PC-9 (cell line): ENCODE data around the gene ETF1. TPM values are rescaled to one million over a fixed set of nuclear protein-coding genes. Genes with fewer than 3 reads are reported as not detected.

Experiments used
- BruUV-seq: library from RNA; stranded (reverse); fragments of 400-500 nt; replicated peaks from 2 replicates; lab custom pipeline; 2021; lab: Mats Ljungman, UMichigan
- CTCF ChIA-PET: fragments of 300-600 bp; sonication (Branson Sonifier 250); formaldehyde crosslinking; loops from one replicate; lab custom pipeline; 2022; ENCODE audit warnings: antibody characterized with exemption; lab: Charles Lee
- POLR2A ChIA-PET: fragments of 300-600 bp; sonication (Branson Sonifier 250); formaldehyde crosslinking; loops from one replicate; lab custom pipeline; 2022; ENCODE audit warnings: antibody characterized with exemption; ENCODE audit not compliant: unreplicated experiment; lab: Charles Lee
- DNase-seq, 2 experiments: peaks; one replicate each; pipeline versions ENCODE4 v3.0.0 to v3.0.0-alpha.2; 2015 to 2022; ENCODE audit warnings: mixed read lengths in 1 of 2
- H2AFZ ChIP-seq: fragments of 200-600 bp; sonication (generic); 2 replicates; pipeline ENCODE4 v1.8.1; 2017; ENCODE audit warnings: antibody characterized with exemption
- H3F3A ChIP-seq: fragments of 200-600 bp; sonication (generic); 2 replicates; pipeline ENCODE4 v1.8.1; 2017; ENCODE audit warnings: antibody characterized with exemption, mild to moderate bottlenecking, low read depth; ENCODE audit not compliant: insufficient read depth
- H3K27ac ChIP-seq: fragments of 200-600 bp; sonication (generic); 2 replicates; pipeline ENCODE4 v1.6.1; 2016; ENCODE audit warnings: mixed run types
- H3K27me3 ChIP-seq: fragments of 200-600 bp; sonication (generic); 2 replicates; pipeline ENCODE4 v1.6.1; 2016; ENCODE audit warnings: low read depth, mixed run types; ENCODE audit not compliant: insufficient read depth
- H3K36me3 ChIP-seq: fragments of 200-600 bp; sonication (generic); 2 replicates; pipeline ENCODE4 v1.6.1; 2016; ENCODE audit warnings: low read depth, mixed run types
- H3K4me1 ChIP-seq: fragments of 200-600 bp; sonication (generic); replicated peaks from 2 replicates; pipeline ENCODE4 v1.6.1; 2016; ENCODE audit warnings: mixed run types; ENCODE audit not compliant: insufficient read depth
- H3K4me2 ChIP-seq: fragments of 200-600 bp; sonication (generic); 2 replicates; pipeline ENCODE4 v1.6.1; 2017; ENCODE audit warnings: mixed run types
- H3K4me3 ChIP-seq: fragments of 200-600 bp; sonication (generic); 2 replicates; pipeline ENCODE4 v1.6.1; 2016; ENCODE audit warnings: mixed run types
- H3K79me2 ChIP-seq: fragments of 200-600 bp; sonication (generic); 2 replicates; pipeline ENCODE4 v1.6.1; 2017; ENCODE audit warnings: low read depth, mixed run types
- H3K9me2 ChIP-seq: fragments of 200-600 bp; sonication (generic); 2 replicates; pipeline ENCODE4 v1.8.1; 2017; ENCODE audit warnings: mild to moderate bottlenecking; ENCODE audit not compliant: insufficient read depth
- H3K9me3 ChIP-seq: fragments of 200-600 bp; sonication (generic); 2 replicates; pipeline ENCODE4 v1.8.1; 2016; ENCODE audit warnings: low read depth; ENCODE audit not compliant: insufficient read depth
- H4K20me1 ChIP-seq: fragments of 200-600 bp; sonication (generic); 2 replicates; pipeline ENCODE4 v1.8.1; 2017; ENCODE audit not compliant: insufficient read depth
- EZH2 ChIP-seq: fragments of 200-600 bp; sonication (generic); IDR thresholded peaks from 2 replicates; pipeline ENCODE4 v1.8.0; 2017; ENCODE audit warnings: antibody characterized with exemption, low read depth
- intact Hi-C: fragments of 100-400 bp; cut with micrococcal nuclease; formaldehyde crosslinking; loops from one replicate; pipeline ENCODE4 v1.10.0; 2022; ENCODE audit not compliant: unreplicated experiment
- total RNA-seq: library from RNA; stranded (reverse); gene quantifications from 2 replicates; pipeline ENCODE4 v1.2.3, GENCODE V29; 2021
- TF ChIP-seq, protein P1 (sequence below): fragments of 200-600 bp; sonication (generic); conservative IDR thresholded peaks from 2 replicates; pipeline ENCODE4 v1.6.1; 2017; ENCODE audit warnings: mixed run types, antibody characterized with exemption, mild to moderate bottlenecking, moderate library complexity

ETF1 gene
- total RNA-seq, 1 experiment from 2014 or later, result 84.9 TPM

DNA sequence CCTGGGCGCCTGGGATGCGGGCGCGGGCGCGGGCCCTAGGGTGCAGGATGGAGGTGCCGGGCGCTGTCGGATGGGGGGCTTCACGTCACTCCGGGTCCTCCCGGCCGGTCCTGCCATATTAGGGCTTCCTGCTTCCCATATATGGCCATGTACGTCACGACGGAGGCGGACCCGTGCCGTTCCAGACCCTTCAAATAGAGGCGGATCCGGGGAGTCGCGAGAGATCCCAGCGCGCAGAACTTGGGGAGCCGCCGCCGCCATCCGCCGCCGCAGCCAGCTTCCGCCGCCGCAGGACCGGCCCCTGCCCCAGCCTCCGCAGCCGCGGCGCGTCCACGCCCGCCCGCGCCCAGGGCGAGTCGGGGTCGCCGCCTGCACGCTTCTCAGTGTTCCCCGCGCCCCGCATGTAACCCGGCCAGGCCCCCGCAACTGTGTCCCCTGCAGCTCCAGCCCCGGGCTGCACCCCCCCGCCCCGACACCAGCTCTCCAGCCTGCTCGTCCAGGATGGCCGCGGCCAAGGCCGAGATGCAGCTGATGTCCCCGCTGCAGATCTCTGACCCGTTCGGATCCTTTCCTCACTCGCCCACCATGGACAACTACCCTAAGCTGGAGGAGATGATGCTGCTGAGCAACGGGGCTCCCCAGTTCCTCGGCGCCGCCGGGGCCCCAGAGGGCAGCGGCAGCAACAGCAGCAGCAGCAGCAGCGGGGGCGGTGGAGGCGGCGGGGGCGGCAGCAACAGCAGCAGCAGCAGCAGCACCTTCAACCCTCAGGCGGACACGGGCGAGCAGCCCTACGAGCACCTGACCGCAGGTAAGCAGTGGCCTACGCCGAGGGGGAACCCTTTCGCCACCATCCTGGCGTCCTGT, 77.5 kb downstream of the ETF1 start, which contains the start of gene EGR1:
TSS of gene EGR1 (plus strand) at position 219 of the 864 bp plus-strand sequence. CDS start at position 502, 283 bp downstream.
- Histone ChIP-seq H3K36me3 (no peaks in the 10 kb centered on the region), H3K4me2 (peak within 1 kb of the TSS; percentile 97), H3K4me1 (peaks cover 6% of the 10 kb centered on the region), H4K20me1 (peaks cover 18% of the 10 kb centered on the region), H3K27ac (peak within 1 kb of the TSS; percentile 81), H3K9me3 (no peaks in the 10 kb centered on the region), H2AFZ (peak within 1 kb of the TSS; percentile 89), H3K9me2 (no peaks in the 10 kb centered on the region), H3K4me3 (peak within 1 kb of the TSS; percentile 80), H3K79me2 (no peaks in the 10 kb centered on the region), H3K27me3 (no peaks in the 10 kb centered on the region), H3F3A (peaks cover 4% of the 10 kb centered on the region; the same call in 1 of the 2 replicates)
- intact Hi-C loops, result loop anchor here (1.0 kb wide), 1 partner anchor 78 kb away; the partner anchor contains the start of gene ETF1
- TF ChIP-seq EZH2, result no peak
- TF ChIP-seq, protein P1, sequence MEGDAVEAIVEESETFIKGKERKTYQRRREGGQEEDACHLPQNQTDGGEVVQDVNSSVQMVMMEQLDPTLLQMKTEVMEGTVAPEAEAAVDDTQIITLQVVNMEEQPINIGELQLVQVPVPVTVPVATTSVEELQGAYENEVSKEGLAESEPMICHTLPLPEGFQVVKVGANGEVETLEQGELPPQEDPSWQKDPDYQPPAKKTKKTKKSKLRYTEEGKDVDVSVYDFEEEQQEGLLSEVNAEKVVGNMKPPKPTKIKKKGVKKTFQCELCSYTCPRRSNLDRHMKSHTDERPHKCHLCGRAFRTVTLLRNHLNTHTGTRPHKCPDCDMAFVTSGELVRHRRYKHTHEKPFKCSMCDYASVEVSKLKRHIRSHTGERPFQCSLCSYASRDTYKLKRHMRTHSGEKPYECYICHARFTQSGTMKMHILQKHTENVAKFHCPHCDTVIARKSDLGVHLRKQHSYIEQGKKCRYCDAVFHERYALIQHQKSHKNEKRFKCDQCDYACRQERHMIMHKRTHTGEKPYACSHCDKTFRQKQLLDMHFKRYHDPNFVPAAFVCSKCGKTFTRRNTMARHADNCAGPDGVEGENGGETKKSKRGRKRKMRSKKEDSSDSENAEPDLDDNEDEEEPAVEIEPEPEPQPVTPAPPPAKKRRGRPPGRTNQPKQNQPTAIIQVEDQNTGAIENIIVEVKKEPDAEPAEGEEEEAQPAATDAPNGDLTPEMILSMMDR, result no peak
- CTCF ChIA-PET, result interaction anchor here (0.6 to 2.1 kb wide), 3 partner anchors 37 to 62 kb away, joined by 4 to 6 read pairs (median 4); no protein-coding TSS in a partner anchor
- peak; percentile 83 to 95 for DNase-seq
- POLR2A ChIA-PET, result interaction anchor here (0.6 to 0.8 kb wide), 4 partner anchors 20 to 808 kb away, joined by 3 to 8 read pairs (median 4); partner anchors contain the start of gene HSPA9
- no TSS peak for BruUV-seq

DNA sequence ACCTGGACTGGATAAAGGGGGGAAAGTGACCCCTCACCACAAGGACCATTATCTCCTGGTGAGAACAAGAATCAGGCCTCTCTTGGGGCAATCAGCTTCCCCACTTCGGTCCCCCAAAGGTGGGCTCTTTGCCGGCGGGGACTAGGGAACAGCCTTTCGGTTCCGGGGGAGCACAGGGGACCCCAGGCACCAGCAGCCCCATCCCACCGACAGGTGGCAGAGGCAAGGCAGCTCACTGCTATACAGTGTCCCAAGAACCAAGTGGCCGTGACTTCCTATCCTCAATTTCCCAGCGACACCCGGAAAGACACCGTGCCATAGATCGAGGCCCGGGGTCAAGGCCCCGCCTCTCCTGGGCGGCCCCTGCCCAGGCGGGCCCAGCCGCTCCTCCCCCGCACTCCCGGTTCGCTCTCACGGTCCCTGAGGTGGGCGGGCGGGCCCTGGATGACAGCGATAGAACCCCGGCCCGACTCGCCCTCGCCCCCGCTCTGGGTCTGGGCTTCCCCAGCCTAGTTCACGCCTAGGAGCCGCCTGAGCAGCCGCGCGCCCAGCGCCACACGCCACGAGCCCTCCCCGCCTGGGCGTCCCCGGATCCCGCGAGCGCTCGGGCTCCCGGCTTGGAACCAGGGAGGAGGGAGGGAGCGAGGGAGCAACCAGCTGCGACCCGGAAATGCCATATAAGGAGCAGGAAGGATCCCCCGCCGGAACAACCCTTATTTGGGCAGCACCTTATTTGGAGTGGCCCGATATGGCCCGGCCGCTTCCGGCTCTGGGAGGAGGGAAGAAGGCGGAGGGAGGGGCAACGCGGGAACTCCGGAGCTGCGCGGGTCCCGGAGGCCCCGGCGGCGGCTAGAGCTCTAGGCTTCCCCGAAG, 78.4 kb downstream of the ETF1 start:
- no TSS peak for BruUV-seq
- peaks cover 18% of the 10 kb centered on the region for H4K20me1 ChIP-seq
- H3K4me2 ChIP-seq, result peak overlapping the region; percentile 97
- peak; percentile 95 to 96 for DNase-seq
- intact Hi-C loops, result loop anchor here (1.0 kb wide), 3 partner anchors 39 to 111 kb away; partner anchors contain the start of genes ETF1 and HSPA9
- peak overlapping the region; percentile 89 for H2AFZ ChIP-seq
- peak overlapping the region; percentile 81 for H3K27ac ChIP-seq
- TF ChIP-seq EZH2, result no peak
- TF ChIP-seq, protein P1, result peak; percentile 69
- H3K79me2 ChIP-seq, result no peaks in the 10 kb centered on the region
- peak overlapping the region; percentile 80 for H3K4me3 ChIP-seq
- H3F3A ChIP-seq, result peaks cover 4% of the 10 kb centered on the region; the same call in 1 of the 2 replicates
- ChIA-PET CTCF (interaction anchor here (1.1 to 2.1 kb wide), 2 partner anchors 38 to 40 kb away, joined by 4 to 6 read pairs; no protein-coding TSS in a partner anchor), POLR2A (interaction anchor here (0.5 to 0.8 kb wide), 6 partner anchors 19 to 878 kb away, joined by 3 to 21 read pairs (median 4); partner anchors contain the start of gene HSPA9)
- no peaks in the 10 kb centered on the region for H3K9me2 ChIP-seq
- no peaks in the 10 kb centered on the region for H3K36me3 ChIP-seq
- no peaks in the 10 kb centered on the region for H3K9me3 ChIP-seq
- peaks cover 6% of the 10 kb centered on the region for H3K4me1 ChIP-seq
- H3K27me3 ChIP-seq, result no peaks in the 10 kb centered on the region
